Measurements from ENCODE around the gene POU2F1. TPM values are rescaled to one million over a fixed set of nuclear protein-coding genes. Genes with fewer than 3 reads are reported as not detected.

The POU2F1 gene
- total RNA-seq, 4 donors from 2014 or later, result 14.0 to 45.5 (median 19.8) TPM

GRCh38 chr1:167345386-167345733 lies 124.7 kb downstream of the POU2F1 start:
- Histone ChIP-seq H3K27me3 (no peaks in the 10 kb centered on the region), H3K9me3 (no peaks in the 10 kb centered on the region), H3K27ac (no peak overlapping the region), H3K4me1 (no peaks in the 10 kb centered on the region), H3K4me3 (replicated peaks in 1 of 3) (no peak overlapping the region), H3K36me3 (no peaks in the 10 kb centered on the region)
- TF ChIP-seq POLR2A (IDR thresholded peaks at IDR 0.05), result no peak
- TF ChIP-seq CTCF (IDR thresholded peaks at IDR 0.05), result no peak
- WGBS, 2 donors, result 32 to 52% methylated on average over 1 of the region's 1 CpG
- no peak for DNase-seq
- intact Hi-C loops (cut with DNase I), result no loop called here

- DNase-seq, result no peak
- H3K27me3 ChIP-seq, result no peaks in the 10 kb centered on the region
- H3K4me3 ChIP-seq (replicated peaks in 1 of 3), result no peak overlapping the region
- TF ChIP-seq CTCF (IDR thresholded peaks at IDR 0.05), result no peak
- TF ChIP-seq POLR2A (IDR thresholded peaks at IDR 0.05), result no peak
- H3K27ac ChIP-seq, result no peak overlapping the region
- H3K36me3 ChIP-seq, result no peaks in the 10 kb centered on the region
- H3K4me1 ChIP-seq, result no peaks in the 10 kb centered on the region
- no peaks in the 10 kb centered on the region for H3K9me3 ChIP-seq
- 90 to 94% methylated on average over 6 of the region's 6 CpGs for WGBS, 2 donors
- intact Hi-C loops (cut with DNase I), result no loop called here
Measured at GRCh38 chr1:167357305-167357704, 136.6 kb downstream of the POU2F1 start.

GRCh38 chr1:167359295-167359694 lies 138.6 kb downstream of the POU2F1 start:
- intact Hi-C loops (cut with DNase I), result no loop called here
- H3K27me3 ChIP-seq, result no peaks in the 10 kb centered on the region
- TF ChIP-seq POLR2A (IDR thresholded peaks at IDR 0.05), result no peak
- TF ChIP-seq CTCF (IDR thresholded peaks at IDR 0.05), result no peak
- H3K9me3 ChIP-seq, result no peaks in the 10 kb centered on the region
- DNase-seq, result no peak
- H3K4me1 ChIP-seq, result no peaks in the 10 kb centered on the region
- H3K36me3 ChIP-seq, result no peaks in the 10 kb centered on the region
- no peak overlapping the region for H3K4me3 ChIP-seq (replicated peaks in 1 of 3)
- H3K27ac ChIP-seq, result no peak overlapping the region
- 96% methylated on average over 4 of the region's 4 CpGs for WGBS, 2 donors

GRCh38 chr1:167360120-167360519 lies 139.4 kb downstream of the POU2F1 start:
- intact Hi-C loops (cut with DNase I), result no loop called here
- no peak for TF ChIP-seq CTCF (IDR thresholded peaks at IDR 0.05)
- no peak for TF ChIP-seq POLR2A (IDR thresholded peaks at IDR 0.05)
- no peaks in the 10 kb centered on the region for H3K36me3 ChIP-seq
- WGBS, 2 donors, result 89 to 94% methylated on average over 4 of the region's 4 CpGs
- no peaks in the 10 kb centered on the region for H3K9me3 ChIP-seq
- H3K27ac ChIP-seq, result no peak overlapping the region
- H3K4me1 ChIP-seq, result no peaks in the 10 kb centered on the region
- H3K27me3 ChIP-seq, result no peaks in the 10 kb centered on the region
- no peak overlapping the region for H3K4me3 ChIP-seq (replicated peaks in 1 of 3)
- DNase-seq, result no peak

GRCh38 chr1:167362638-167363037 lies 142.0 kb downstream of the POU2F1 start:
- TF ChIP-seq POLR2A (IDR thresholded peaks at IDR 0.05) (no peak), CTCF (IDR thresholded peaks at IDR 0.05) (no peak)
- H3K4me1 ChIP-seq, result no peaks in the 10 kb centered on the region
- 100% methylated on average over 1 of the region's 1 CpG for WGBS, 2 donors
- no peaks in the 10 kb centered on the region for H3K9me3 ChIP-seq
- intact Hi-C loops (cut with DNase I), result no loop called here
- no peak overlapping the region for H3K4me3 ChIP-seq (replicated peaks in 1 of 3)
- no peaks in the 10 kb centered on the region for H3K27me3 ChIP-seq
- DNase-seq, result no peak
- H3K36me3 ChIP-seq, result no peaks in the 10 kb centered on the region
- no peak overlapping the region for H3K27ac ChIP-seq

Measured in thyroid gland (tissue), 4 donors.